Astrocyte (in vitro differentiated cells and primary cell): ENCODE results near the gene PODN. TPM values are rescaled to one million over a fixed set of nuclear protein-coding genes. Genes with fewer than 3 reads are reported as not detected.

ENCODE experiments used
- DNase-seq: peaks from one replicate; pipeline ENCODE4 v3.0.0-alpha.2; 2010; ENCODE audit warnings: low read depth
- FAIRE-seq: peaks from 2 replicates; lab custom pipeline; 2011; peaks lifted over from hg19 to GRCh38; lab: Jason Lieb, UNC
- H2AFZ ChIP-seq: 2 replicates; pipeline ENCODE4 v1.6.0; 2012; ENCODE audit warnings: low read depth, low read length, inconsistent platforms
- H3K27ac ChIP-seq: 2 replicates; pipeline ENCODE4 v1.5.1; 2011; ENCODE audit warnings: low read depth, low read length, inconsistent platforms
- H3K27me3 ChIP-seq: 2 replicates; pipeline ENCODE4 v1.6.0; 2011; ENCODE audit warnings: low read length, inconsistent platforms; ENCODE audit not compliant: insufficient read depth
- H3K36me3 ChIP-seq: 2 replicates; pipeline ENCODE4 v1.5.1; 2011; ENCODE audit warnings: low read length, inconsistent platforms; ENCODE audit not compliant: insufficient read depth
- H3K4me1 ChIP-seq: 2 replicates; pipeline ENCODE4 v1.5.1; 2011; ENCODE audit warnings: low read length, inconsistent platforms; ENCODE audit not compliant: insufficient read depth
- H3K4me2 ChIP-seq: 2 replicates; pipeline ENCODE4 v1.6.0; 2012; ENCODE audit warnings: low read length, inconsistent platforms
- H3K4me3 ChIP-seq: 2 replicates; pipeline ENCODE4 v1.5.1; 2011; ENCODE audit warnings: low read depth, mild to moderate bottlenecking, low read length, inconsistent platforms; ENCODE audit not compliant: insufficient read depth
- H3K79me2 ChIP-seq: 2 replicates; pipeline ENCODE4 v1.6.0; 2012; ENCODE audit warnings: mild to moderate bottlenecking, low read length, inconsistent platforms; ENCODE audit not compliant: insufficient read depth
- H3K9ac ChIP-seq: 2 replicates; pipeline ENCODE4 v1.6.0; 2012; ENCODE audit warnings: mild to moderate bottlenecking, low read length, inconsistent platforms
- H3K9me3 ChIP-seq: 2 replicates; pipeline ENCODE4 v1.5.1; 2012; ENCODE audit warnings: low read depth, mild to moderate bottlenecking, low read length, inconsistent platforms; ENCODE audit not compliant: insufficient read depth
- H4K20me1 ChIP-seq: 2 replicates; pipeline ENCODE4 v1.6.0; 2012; ENCODE audit warnings: low read length, inconsistent platforms; ENCODE audit not compliant: insufficient read depth
- H3K27ac Mint-ChIP-seq: one replicate; pipeline ENCODE4 v1.8.0; 2021; ENCODE audit warnings: mild to moderate bottlenecking, mixed read lengths; ENCODE audit not compliant: unreplicated experiment
- H3K27me3 Mint-ChIP-seq: one replicate; pipeline ENCODE4 v1.8.0; 2021; ENCODE audit warnings: low read depth, mixed read lengths; ENCODE audit not compliant: unreplicated experiment
- H3K36me3 Mint-ChIP-seq: one replicate; pipeline ENCODE4 v1.8.0; 2021; ENCODE audit warnings: low read depth, mixed read lengths; ENCODE audit not compliant: unreplicated experiment
- H3K4me1 Mint-ChIP-seq: one replicate; pipeline ENCODE4 v1.8.0; 2021; ENCODE audit warnings: low read depth, mixed read lengths; ENCODE audit not compliant: unreplicated experiment
- H3K4me3 Mint-ChIP-seq: one replicate; pipeline ENCODE4 v1.8.0; 2021; ENCODE audit warnings: mild to moderate bottlenecking, moderate library complexity, mixed read lengths; ENCODE audit not compliant: unreplicated experiment
- H3K9me3 Mint-ChIP-seq: one replicate; pipeline ENCODE4 v1.8.0; 2021; ENCODE audit warnings: mild to moderate bottlenecking, mixed read lengths; ENCODE audit not compliant: unreplicated experiment
- EZH2 ChIP-seq: IDR thresholded peaks from 2 replicates; pipeline ENCODE4 v1.6.1; 2012; ENCODE audit warnings: mild to moderate bottlenecking, low read length, inconsistent platforms; ENCODE audit not compliant: insufficient read depth
- total RNA-seq: library from RNA; stranded (reverse); gene quantifications from 2 replicates; pipeline ENCODE4 v1.2.1, GENCODE V29; 2021
- TF ChIP-seq, protein P1 (sequence below): IDR thresholded peaks from 2 replicates; pipeline ENCODE4 v1.5.1; 2011; ENCODE audit warnings: low read depth, mild to moderate bottlenecking, inconsistent platforms, low read length, moderate library complexity; ENCODE audit not compliant: insufficient read depth

Gene PODN
- total RNA-seq, 1 donor from 2014 or later, result 2.6 TPM

DNA sequence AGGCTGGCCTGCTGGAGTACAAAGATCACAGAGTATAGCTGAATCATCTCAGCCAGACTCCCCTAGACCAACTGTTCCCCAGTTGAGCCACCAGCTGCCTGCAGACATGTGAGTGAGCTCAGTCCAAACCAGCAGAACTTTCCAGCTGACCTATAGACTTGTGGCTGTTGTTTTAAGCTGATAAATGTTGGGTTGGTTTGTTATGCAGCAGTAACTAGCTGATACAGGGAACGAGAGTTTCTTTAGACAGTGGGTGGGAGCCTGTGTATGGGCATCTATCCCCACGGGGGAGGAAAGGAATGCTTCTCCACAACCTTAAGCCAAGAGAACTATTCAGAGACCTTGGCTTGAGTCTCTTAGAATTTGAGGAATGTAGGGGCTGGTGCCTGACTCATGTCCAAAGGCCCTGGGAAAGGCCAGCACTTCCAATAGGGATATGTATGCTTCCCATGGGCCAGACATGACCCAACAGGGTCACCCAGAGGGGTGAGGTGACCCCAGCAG, 50.3 kb downstream of the PODN start:
- TF ChIP-seq EZH2, result no peak
- TF ChIP-seq, protein P1, sequence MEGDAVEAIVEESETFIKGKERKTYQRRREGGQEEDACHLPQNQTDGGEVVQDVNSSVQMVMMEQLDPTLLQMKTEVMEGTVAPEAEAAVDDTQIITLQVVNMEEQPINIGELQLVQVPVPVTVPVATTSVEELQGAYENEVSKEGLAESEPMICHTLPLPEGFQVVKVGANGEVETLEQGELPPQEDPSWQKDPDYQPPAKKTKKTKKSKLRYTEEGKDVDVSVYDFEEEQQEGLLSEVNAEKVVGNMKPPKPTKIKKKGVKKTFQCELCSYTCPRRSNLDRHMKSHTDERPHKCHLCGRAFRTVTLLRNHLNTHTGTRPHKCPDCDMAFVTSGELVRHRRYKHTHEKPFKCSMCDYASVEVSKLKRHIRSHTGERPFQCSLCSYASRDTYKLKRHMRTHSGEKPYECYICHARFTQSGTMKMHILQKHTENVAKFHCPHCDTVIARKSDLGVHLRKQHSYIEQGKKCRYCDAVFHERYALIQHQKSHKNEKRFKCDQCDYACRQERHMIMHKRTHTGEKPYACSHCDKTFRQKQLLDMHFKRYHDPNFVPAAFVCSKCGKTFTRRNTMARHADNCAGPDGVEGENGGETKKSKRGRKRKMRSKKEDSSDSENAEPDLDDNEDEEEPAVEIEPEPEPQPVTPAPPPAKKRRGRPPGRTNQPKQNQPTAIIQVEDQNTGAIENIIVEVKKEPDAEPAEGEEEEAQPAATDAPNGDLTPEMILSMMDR, result no peak
- peak; percentile 83 for DNase-seq
- H3K9me3 Mint-ChIP-seq, result peaks cover 25% of the 10 kb centered on the region
- H3K4me2 ChIP-seq, result no peak overlapping the region
- peaks cover 8% of the 10 kb centered on the region for H3K9me3 ChIP-seq
- no peaks in the 10 kb centered on the region for H3K36me3 ChIP-seq
- H3K36me3 Mint-ChIP-seq, result peaks cover 12% of the 10 kb centered on the region
- no peak overlapping the region for H2AFZ ChIP-seq
- H3K9ac ChIP-seq, result no peak overlapping the region
- H3K27ac Mint-ChIP-seq, result peak overlapping the region; percentile 86
- H4K20me1 ChIP-seq, result no peaks in the 10 kb centered on the region
- no peaks in the 10 kb centered on the region for H3K79me2 ChIP-seq
- H3K4me3 Mint-ChIP-seq, result no peak overlapping the region
- H3K4me3 ChIP-seq, result no peak overlapping the region
- peaks cover 8% of the 10 kb centered on the region for H3K27me3 Mint-ChIP-seq
- H3K27ac ChIP-seq, result no peak overlapping the region
- peak; percentile 54 for FAIRE-seq
- peaks cover 33% of the 10 kb centered on the region for H3K4me1 ChIP-seq
- peaks cover 36% of the 10 kb centered on the region for H3K4me1 Mint-ChIP-seq
- no peaks in the 10 kb centered on the region for H3K27me3 ChIP-seq

DNA sequence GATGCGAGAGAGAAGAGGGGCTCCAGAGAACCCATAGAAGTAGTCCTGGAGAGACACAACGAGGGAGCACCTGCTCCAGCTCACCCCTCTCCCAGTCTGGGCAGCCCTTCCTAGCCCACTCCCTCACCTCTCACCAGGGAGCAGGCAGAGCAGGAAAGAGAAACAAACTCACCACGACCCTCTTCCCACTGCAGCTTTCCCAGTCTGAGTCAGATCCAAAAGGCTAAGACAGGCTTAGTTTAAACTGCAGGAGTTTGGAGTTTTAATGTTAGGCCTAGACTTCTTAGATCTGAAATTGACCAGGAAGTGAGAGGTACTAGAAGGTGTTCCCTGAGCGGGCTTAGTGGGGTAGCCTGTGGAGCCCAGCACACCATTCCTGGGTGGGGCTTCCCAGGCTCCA, 50.8 kb downstream of the PODN start:
- Histone ChIP-seq H3K27me3 (no peaks in the 10 kb centered on the region), H3K4me1 (peaks cover 31% of the 10 kb centered on the region), H3K36me3 (no peaks in the 10 kb centered on the region), H3K79me2 (no peaks in the 10 kb centered on the region), H3K9me3 (peaks cover 8% of the 10 kb centered on the region), H2AFZ (no peak overlapping the region), H3K27ac (no peak overlapping the region), H3K9ac (peak overlapping the region; percentile 20), H3K4me2 (no peak overlapping the region), H3K4me3 (no peak overlapping the region), H4K20me1 (no peaks in the 10 kb centered on the region)
- DNase-seq (no peak), FAIRE-seq (no peak)
- TF ChIP-seq, protein P1, result no peak
- no peak for TF ChIP-seq EZH2
- H3K9me3 Mint-ChIP-seq, result peaks cover 25% of the 10 kb centered on the region
- no peak overlapping the region for H3K4me3 Mint-ChIP-seq
- H3K4me1 Mint-ChIP-seq, result peaks cover 31% of the 10 kb centered on the region
- H3K36me3 Mint-ChIP-seq, result peaks cover 12% of the 10 kb centered on the region
- peak overlapping the region; percentile 86 for H3K27ac Mint-ChIP-seq
- peaks cover 11% of the 10 kb centered on the region for H3K27me3 Mint-ChIP-seq

DNA sequence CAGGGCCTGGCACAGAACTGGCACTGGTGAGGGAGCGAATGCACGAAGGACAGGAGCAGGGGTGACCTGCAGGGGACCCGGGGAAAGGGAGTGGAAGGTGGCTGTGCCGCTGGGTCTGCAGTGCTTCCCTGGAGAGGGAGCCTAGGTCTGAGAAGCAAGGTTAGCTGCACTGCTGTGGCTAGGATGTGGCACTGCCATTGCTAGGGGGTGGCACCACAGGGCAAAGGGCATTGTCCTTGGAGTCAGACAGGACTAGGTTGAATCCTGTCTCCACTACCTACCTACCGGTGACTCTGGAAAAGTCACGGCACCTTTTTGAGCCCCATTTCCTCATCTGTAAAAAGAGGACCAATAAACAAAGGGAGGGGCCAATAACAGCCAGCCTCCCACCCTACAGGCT, 52.1 kb downstream of the PODN start:
- no peaks in the 10 kb centered on the region for H3K79me2 ChIP-seq

More for the DNA sequence above, 52.1 kb downstream of the PODN start:
- H3K27me3 ChIP-seq, result no peaks in the 10 kb centered on the region
- TF ChIP-seq, protein P1, result no peak
- TF ChIP-seq EZH2, result no peak
- Mint-ChIP-seq H3K27ac (no peak overlapping the region), H3K36me3 (peaks cover 12% of the 10 kb centered on the region), H3K4me3 (no peak overlapping the region), H3K27me3 (peaks cover 11% of the 10 kb centered on the region), H3K4me1 (peaks cover 22% of the 10 kb centered on the region), H3K9me3 (peaks cover 25% of the 10 kb centered on the region)
- H3K4me2 ChIP-seq, result no peak overlapping the region
- H3K9me3 ChIP-seq, result peaks cover 8% of the 10 kb centered on the region
- H3K4me3 ChIP-seq, result no peak overlapping the region
- H3K36me3 ChIP-seq, result no peaks in the 10 kb centered on the region
- peaks cover 20% of the 10 kb centered on the region for H3K4me1 ChIP-seq
- FAIRE-seq (no peak), DNase-seq (no peak)
- no peak overlapping the region for H3K9ac ChIP-seq
- H2AFZ ChIP-seq, result no peak overlapping the region
- H4K20me1 ChIP-seq, result no peaks in the 10 kb centered on the region
- H3K27ac ChIP-seq, result no peak overlapping the region
